ENCODE measurements around the gene NEURL1. TPM values are rescaled to one million over a fixed set of nuclear protein-coding genes. Genes with fewer than 3 reads are reported as not detected.
"Not testable (repeated sequence)": the region's sequence is repeated elsewhere in the genome, so short reads cannot be mapped to it uniquely, and the experiment has no call there.

NEURL1 gene
- total RNA-seq, 1 donor from 2014 or later, result 0.93 TPM

GRCh38 chr10:103512591-103513379 lies 19.3 kb downstream of the NEURL1 start:
- Mint-ChIP-seq H3K9me3 (no peaks in the 10 kb centered on the region), H3K27me3 (peaks cover 6% of the 10 kb centered on the region), H3K36me3 (ENCODE audit: low read depth) (no peaks in the 10 kb centered on the region), H3K27ac (no peak overlapping the region), H3K4me1 (peaks cover 5% of the 10 kb centered on the region), H3K4me3 (no peak overlapping the region)
- no peak for ATAC-seq (ENCODE audit: low read depth)
- intact Hi-C loops (cut with micrococcal nuclease), result no loop called here
- TF ChIP-seq CTCF (IDR thresholded peaks at IDR 0.05), result no peak
- ChIA-PET CTCF (no interaction called here), POLR2A (interaction anchor here (0.6 kb wide), 1 partner anchor 9 kb away, joined by 7 read pairs; no protein-coding TSS in a partner anchor)
- DNase-seq, result no peak

- Mint-ChIP-seq H3K36me3 (ENCODE audit: low read depth) (no peaks in the 10 kb centered on the region), H3K4me1 (peaks cover 5% of the 10 kb centered on the region), H3K4me3 (no peak overlapping the region), H3K27ac (no peak overlapping the region), H3K9me3 (no peaks in the 10 kb centered on the region), H3K27me3 (peaks cover 3% of the 10 kb centered on the region)
- POLR2A ChIA-PET, result no interaction called here
- TF ChIP-seq CTCF (IDR thresholded peaks at IDR 0.05), result no peak
- CTCF ChIA-PET, result no interaction called here
- intact Hi-C loops (cut with micrococcal nuclease), result no loop called here
- DNase-seq (no peak), ATAC-seq (ENCODE audit: low read depth) (no peak)
Observed at GRCh38 chr10:103513380-103514060, 20.0 kb downstream of the NEURL1 start.

- TF ChIP-seq CTCF (IDR thresholded peaks at IDR 0.05), result no peak
- Mint-ChIP-seq H3K9me3 (no peaks in the 10 kb centered on the region), H3K36me3 (ENCODE audit: low read depth) (no peaks in the 10 kb centered on the region), H3K27me3 (peaks cover 3% of the 10 kb centered on the region), H3K4me1 (peaks cover 5% of the 10 kb centered on the region), H3K27ac (no peak overlapping the region), H3K4me3 (no peak overlapping the region)
- no peak for DNase-seq
- ATAC-seq (ENCODE audit: low read depth), result no peak
- ChIA-PET POLR2A (no interaction called here), CTCF (no interaction called here)
- intact Hi-C loops (cut with micrococcal nuclease), result no loop called here
Observed at GRCh38 chr10:103514244-103514643, 20.7 kb downstream of the NEURL1 start.

GRCh38 chr10:103517234-103518085 lies 24.0 kb downstream of the NEURL1 start:
- Mint-ChIP-seq H3K9me3 (no peaks in the 10 kb centered on the region), H3K27ac (no peak overlapping the region), H3K4me1 (peaks cover 5% of the 10 kb centered on the region), H3K27me3 (peaks cover 10% of the 10 kb centered on the region), H3K36me3 (ENCODE audit: low read depth) (no peaks in the 10 kb centered on the region), H3K4me3 (no peak overlapping the region)
- DNase-seq (no peak), ATAC-seq (ENCODE audit: low read depth) (no peak)
- CTCF ChIA-PET, result no interaction called here
- intact Hi-C loops (cut with micrococcal nuclease), result no loop called here
- TF ChIP-seq CTCF (IDR thresholded peaks at IDR 0.05), result no peak
- POLR2A ChIA-PET, result no interaction called here

- intact Hi-C loops (cut with micrococcal nuclease), result no loop called here
- Mint-ChIP-seq H3K27me3 (peaks cover 13% of the 10 kb centered on the region), H3K4me3 (no peak overlapping the region), H3K4me1 (peaks cover 5% of the 10 kb centered on the region), H3K27ac (no peak overlapping the region), H3K36me3 (ENCODE audit: low read depth) (no peaks in the 10 kb centered on the region), H3K9me3 (peaks cover 3% of the 10 kb centered on the region)
- TF ChIP-seq CTCF (IDR thresholded peaks at IDR 0.05), result no peak
- no peak for ATAC-seq (ENCODE audit: low read depth)
- DNase-seq, result no peak
- CTCF ChIA-PET, result no interaction called here
- POLR2A ChIA-PET, result no interaction called here
Observed at GRCh38 chr10:103519798-103520197, 26.3 kb downstream of the NEURL1 start.

GRCh38 chr10:103522006-103522405 lies 28.5 kb downstream of the NEURL1 start:
- CTCF ChIA-PET; H3K4me3 Mint-ChIP-seq; H3K4me1 Mint-ChIP-seq; H3K27ac Mint-ChIP-seq; DNase-seq; H3K36me3 Mint-ChIP-seq (ENCODE audit: low read depth); intact Hi-C loops (cut with micrococcal nuclease); ATAC-seq (ENCODE audit: low read depth): not testable (repeated sequence)
- peaks cover 19% of the 10 kb centered on the region for H3K27me3 Mint-ChIP-seq
- peaks cover 13% of the 10 kb centered on the region for H3K9me3 Mint-ChIP-seq
- POLR2A ChIA-PET, result interaction anchor here (0.6 kb wide), 1 partner anchor 9 kb away, joined by 7 read pairs; no protein-coding TSS in a partner anchor
